Mesendoderm (in vitro differentiated cells): Measurements from ENCODE around the gene EFCAB12.

ENCODE experiments used
- DNase-seq: peaks from one replicate; pipeline ENCODE4 v3.0.0; 2013
- H2AK5ac ChIP-seq: 2 replicates; pipeline ENCODE4 v1.6.1; 2013; ENCODE audit warnings: low read length, inconsistent platforms
- H2BK120ac ChIP-seq: 2 replicates; pipeline ENCODE4 v1.6.1; 2013; ENCODE audit warnings: low read depth, mild to moderate bottlenecking, low read length, moderate library complexity, mixed read lengths
- H2BK15ac ChIP-seq: replicated peaks from 2 replicates; pipeline ENCODE4 v1.6.1; 2013; ENCODE audit warnings: low read depth, mild to moderate bottlenecking, moderate library complexity
- H2BK5ac ChIP-seq: 2 replicates; pipeline ENCODE4 v1.6.1; 2013; ENCODE audit warnings: low read length, inconsistent platforms
- H3K18ac ChIP-seq: 2 replicates; pipeline ENCODE4 v1.6.1; 2013; ENCODE audit warnings: mild to moderate bottlenecking, low read length, mixed read lengths
- H3K23ac ChIP-seq: one replicate; pipeline ENCODE4 v1.6.1; 2013; ENCODE audit warnings: low read length
- H3K27ac ChIP-seq: 2 replicates; pipeline ENCODE4 v1.5.1; 2013; ENCODE audit warnings: low read depth, mild to moderate bottlenecking, inconsistent platforms, low read length, moderate library complexity
- H3K27me3 ChIP-seq: 2 replicates; pipeline ENCODE4 v1.6.1; 2013; ENCODE audit warnings: low read length, control low read depth, mild to moderate bottlenecking, inconsistent platforms; ENCODE audit not compliant: insufficient read depth, poor library complexity
- H3K36me3 ChIP-seq: 2 replicates; pipeline ENCODE4 v1.6.1; 2013; ENCODE audit warnings: low read length, inconsistent platforms; ENCODE audit not compliant: control insufficient read depth, insufficient read depth
- H3K4ac ChIP-seq: one replicate; pipeline ENCODE4 v1.6.1; 2013; ENCODE audit warnings: low read depth, mild to moderate bottlenecking, low read length, moderate library complexity
- H3K4me1 ChIP-seq: 2 replicates; pipeline ENCODE4 v1.6.1; 2013; ENCODE audit warnings: low read depth, low read length, inconsistent platforms; ENCODE audit not compliant: control insufficient read depth
- H3K4me2 ChIP-seq: 2 replicates; pipeline ENCODE4 v1.6.1; 2013; ENCODE audit warnings: low read length
- H3K4me3 ChIP-seq: 2 replicates; pipeline ENCODE4 v1.5.1; 2013; ENCODE audit warnings: mild to moderate bottlenecking, low read length
- H3K56ac ChIP-seq: one replicate; pipeline ENCODE4 v1.6.1; 2013; ENCODE audit warnings: low read length
- H3K79me1 ChIP-seq: 2 replicates; pipeline ENCODE4 v1.6.1; 2013; ENCODE audit warnings: low read length, inconsistent platforms
- H3K79me2 ChIP-seq: 2 replicates; pipeline ENCODE4 v1.6.1; 2013; ENCODE audit warnings: mild to moderate bottlenecking, low read length; ENCODE audit not compliant: control insufficient read depth, insufficient read depth
- H3K9ac ChIP-seq: 2 replicates; pipeline ENCODE4 v1.6.1; 2013; ENCODE audit warnings: low read length, inconsistent platforms
- H4K5ac ChIP-seq: one replicate; pipeline ENCODE4 v1.6.1; 2013; ENCODE audit warnings: low read length
- H4K8ac ChIP-seq: one replicate; pipeline ENCODE4 v1.6.1; 2013; ENCODE audit warnings: low read depth, mild to moderate bottlenecking, control low read depth, low read length, moderate library complexity
- WGBS: extraction: QIAGEN DNeasy Blood & Tissue Kit; methylation state at CpG from one replicate; pipeline ENCODE4 v1.1.7; 2013; ENCODE audit warnings: low lambda C conversion rate, missing lambda C conversion rate; ENCODE audit not compliant: insufficient coverage; ENCODE audit errors: extremely low coverage; 5-methylcytosine and 5-hydroxymethylcytosine counted together

Gene EFCAB12

DNA sequence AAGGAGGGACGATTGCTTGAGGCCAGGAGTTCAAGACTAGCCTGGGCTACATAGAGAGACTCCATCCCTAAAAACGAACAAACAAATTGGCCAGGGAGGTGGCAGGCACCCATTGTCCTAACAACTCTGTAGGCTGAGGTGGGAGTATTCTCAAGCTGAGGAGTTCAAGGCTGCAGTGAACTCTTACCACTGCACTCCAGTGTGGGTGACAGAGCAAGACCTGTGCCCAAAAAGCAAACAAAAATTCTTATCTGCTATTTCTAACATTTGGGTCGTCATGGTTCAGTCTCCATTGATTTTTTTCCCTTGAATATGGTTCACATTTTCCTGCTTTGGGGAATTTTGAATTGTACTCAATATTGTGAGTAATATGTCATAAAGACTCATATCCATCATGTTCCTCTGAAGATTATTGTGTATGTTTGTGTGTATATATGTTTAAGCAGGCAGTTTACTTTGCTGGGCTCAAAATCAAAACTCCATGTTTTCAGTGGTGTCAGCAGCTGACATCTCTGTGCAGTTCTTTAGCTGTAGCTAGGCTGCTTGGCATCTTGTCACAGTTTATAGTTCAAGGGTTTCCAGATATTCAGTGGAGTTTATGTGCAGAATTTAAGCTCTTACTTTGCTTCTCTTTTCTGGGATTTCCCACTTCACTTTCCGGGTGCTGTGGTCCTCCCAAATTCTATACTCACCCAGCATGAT lies 44.8 kb upstream of the EFCAB12 start:
- no peak overlapping the region for H2AK5ac ChIP-seq
- H3K4me2 ChIP-seq = no peak overlapping the region
- H3K4ac ChIP-seq = no peak overlapping the region
- H3K4me1 ChIP-seq = no peaks in the 10 kb centered on the region
- no CpG with 5 or more reads among the region's 4 CpGs for WGBS
- no peaks in the 10 kb centered on the region for H3K27me3 ChIP-seq
- no peaks in the 10 kb centered on the region for H3K79me2 ChIP-seq
- H2BK15ac ChIP-seq = no peak overlapping the region
- H3K4me3 ChIP-seq = no peak overlapping the region
- no peak overlapping the region for H3K23ac ChIP-seq
- H3K79me1 ChIP-seq = no peaks in the 10 kb centered on the region
- H2BK5ac ChIP-seq = no peak overlapping the region
- no peak overlapping the region for H3K18ac ChIP-seq
- no peak overlapping the region for H3K9ac ChIP-seq
- no peaks in the 10 kb centered on the region for H3K36me3 ChIP-seq
- H4K5ac ChIP-seq = no peak overlapping the region
- H4K8ac ChIP-seq = no peak overlapping the region
- H3K56ac ChIP-seq = no peak overlapping the region
- no peak overlapping the region for H3K27ac ChIP-seq
- no peak overlapping the region for H2BK120ac ChIP-seq
- no peak for DNase-seq

- Histone ChIP-seq H3K27me3 (no peaks in the 10 kb centered on the region), H3K79me1 (no peaks in the 10 kb centered on the region), H3K36me3 (peaks cover 2% of the 10 kb centered on the region), H3K79me2 (no peaks in the 10 kb centered on the region), H3K18ac (no peak overlapping the region), H4K8ac (no peak overlapping the region), H2BK5ac (no peak overlapping the region), H2BK15ac (no peak overlapping the region), H2AK5ac (no peak overlapping the region), H3K27ac (no peak overlapping the region), H2BK120ac (no peak overlapping the region), H3K56ac (no peak overlapping the region), H3K23ac (no peak overlapping the region), H3K4ac (no peak overlapping the region), H3K9ac (no peak overlapping the region), H4K5ac (no peak overlapping the region), H3K4me2 (no peak overlapping the region), H3K4me1 (no peaks in the 10 kb centered on the region), H3K4me3 (no peak overlapping the region)
- no CpG with 5 or more reads among the region's 2 CpGs for WGBS
- no peak for DNase-seq
Observed at GRCh38 chr3:129470861-129471260, 42.4 kb upstream of the EFCAB12 start.

GRCh38 chr3:129469026-129469425 lies 40.6 kb upstream of the EFCAB12 start:
- Histone ChIP-seq H3K9ac (no peak overlapping the region), H4K5ac (no peak overlapping the region), H2BK15ac (no peak overlapping the region), H3K18ac (no peak overlapping the region), H4K8ac (no peak overlapping the region), H3K4me1 (no peaks in the 10 kb centered on the region), H3K79me1 (no peaks in the 10 kb centered on the region), H3K36me3 (peaks cover 2% of the 10 kb centered on the region), H3K79me2 (no peaks in the 10 kb centered on the region), H3K27me3 (no peaks in the 10 kb centered on the region), H2BK5ac (no peak overlapping the region), H2BK120ac (no peak overlapping the region), H3K4me3 (no peak overlapping the region), H2AK5ac (no peak overlapping the region), H3K56ac (no peak overlapping the region), H3K4ac (no peak overlapping the region), H3K4me2 (no peak overlapping the region), H3K27ac (no peak overlapping the region), H3K23ac (no peak overlapping the region)
- no peak for DNase-seq
- WGBS = no CpG with 5 or more reads among the region's 2 CpGs

GRCh38 chr3:129467932-129468331 lies 39.5 kb upstream of the EFCAB12 start:
- H2BK15ac ChIP-seq = no peak overlapping the region
- no peaks in the 10 kb centered on the region for H3K79me1 ChIP-seq
- H3K4ac ChIP-seq = no peak overlapping the region
- no peak overlapping the region for H3K9ac ChIP-seq
- no peak overlapping the region for H3K4me3 ChIP-seq
- no peak overlapping the region for H4K8ac ChIP-seq
- H3K23ac ChIP-seq = no peak overlapping the region
- no peak overlapping the region for H2BK120ac ChIP-seq
- no peak overlapping the region for H3K56ac ChIP-seq
- no peak overlapping the region for H3K27ac ChIP-seq
- no peaks in the 10 kb centered on the region for H3K4me1 ChIP-seq
- no peak overlapping the region for H2AK5ac ChIP-seq
- H3K36me3 ChIP-seq = peaks cover 4% of the 10 kb centered on the region
- no peak overlapping the region for H3K18ac ChIP-seq
- no peak overlapping the region for H4K5ac ChIP-seq
- WGBS = no CpG with 5 or more reads among the region's 1 CpG
- no peaks in the 10 kb centered on the region for H3K27me3 ChIP-seq
- no peak for DNase-seq
- no peak overlapping the region for H2BK5ac ChIP-seq
- H3K4me2 ChIP-seq = no peak overlapping the region
- no peaks in the 10 kb centered on the region for H3K79me2 ChIP-seq

GRCh38 chr3:129463716-129464115 lies 35.3 kb upstream of the EFCAB12 start:
- H3K36me3 ChIP-seq = peaks cover 4% of the 10 kb centered on the region
- no peak overlapping the region for H2BK15ac ChIP-seq
- no peak overlapping the region for H3K56ac ChIP-seq
- H3K4me1 ChIP-seq = no peaks in the 10 kb centered on the region
- H4K8ac ChIP-seq = no peak overlapping the region
- H3K79me1 ChIP-seq = no peaks in the 10 kb centered on the region
- H2BK120ac ChIP-seq = no peak overlapping the region
- H4K5ac ChIP-seq = no peak overlapping the region
- DNase-seq = no peak
- H3K27me3 ChIP-seq = no peaks in the 10 kb centered on the region
- no peak overlapping the region for H3K4me3 ChIP-seq
- H3K23ac ChIP-seq = no peak overlapping the region
- no peak overlapping the region for H2AK5ac ChIP-seq
- no peak overlapping the region for H3K4ac ChIP-seq
- no peak overlapping the region for H3K18ac ChIP-seq
- no peak overlapping the region for H2BK5ac ChIP-seq
- H3K79me2 ChIP-seq = no peaks in the 10 kb centered on the region
- WGBS = no CpG with 5 or more reads among the region's 4 CpGs
- no peak overlapping the region for H3K9ac ChIP-seq
- no peak overlapping the region for H3K27ac ChIP-seq
- no peak overlapping the region for H3K4me2 ChIP-seq

- Histone ChIP-seq H2BK15ac (no peak overlapping the region), H3K4me3 (no peak overlapping the region), H3K9ac (no peak overlapping the region), H3K36me3 (peaks cover 4% of the 10 kb centered on the region), H2BK5ac (no peak overlapping the region), H3K4ac (no peak overlapping the region), H3K23ac (no peak overlapping the region), H2BK120ac (no peak overlapping the region), H3K27ac (no peak overlapping the region), H3K27me3 (no peaks in the 10 kb centered on the region), H3K4me1 (no peaks in the 10 kb centered on the region), H3K4me2 (no peak overlapping the region), H3K79me2 (no peaks in the 10 kb centered on the region), H3K18ac (no peak overlapping the region), H3K79me1 (no peaks in the 10 kb centered on the region), H3K56ac (no peak overlapping the region), H2AK5ac (no peak overlapping the region), H4K5ac (no peak overlapping the region), H4K8ac (no peak overlapping the region)
- no peak for DNase-seq
- no CpG with 5 or more reads among the region's 3 CpGs for WGBS
Observed at GRCh38 chr3:129463094-129463493, 34.7 kb upstream of the EFCAB12 start.
